Calu3 (cell line): ENCODE measurements around the gene B4GALT2. TPM values are rescaled to one million over a fixed set of nuclear protein-coding genes. Genes with fewer than 3 reads are reported as not detected.

ENCODE experiments used
- BruUV-seq: library from RNA; stranded (reverse); fragments of 400-500 nt; replicated peaks from 2 replicates; lab custom pipeline; 2021; lab: Mats Ljungman, UMichigan
- CTCF ChIA-PET: fragments of 300-600 bp; sonication (Branson Sonifier 250); formaldehyde crosslinking; loops from one replicate; lab custom pipeline; 2022; ENCODE audit warnings: antibody characterized with exemption; lab: Charles Lee
- DNase-seq: peaks from one replicate; pipeline ENCODE4 v3.0.0; 2022
- H3K27ac Mint-ChIP-seq: one replicate; pipeline ENCODE4 v1.8.0; 2022; ENCODE audit warnings: mixed read lengths; ENCODE audit not compliant: unreplicated experiment
- H3K27me3 Mint-ChIP-seq: one replicate; pipeline ENCODE4 v1.8.0; 2022; ENCODE audit warnings: mixed read lengths; ENCODE audit not compliant: unreplicated experiment
- H3K36me3 Mint-ChIP-seq: one replicate; pipeline ENCODE4 v1.8.0; 2022; ENCODE audit warnings: mild to moderate bottlenecking, moderate library complexity, mixed read lengths; ENCODE audit not compliant: insufficient read depth, unreplicated experiment
- H3K4me1 Mint-ChIP-seq: one replicate; pipeline ENCODE4 v1.8.0; 2022; ENCODE audit warnings: mild to moderate bottlenecking, low read depth, mixed read lengths; ENCODE audit not compliant: unreplicated experiment
- H3K4me3 Mint-ChIP-seq: one replicate; pipeline ENCODE4 v1.8.0; 2022; ENCODE audit warnings: mild to moderate bottlenecking, low read depth, moderate library complexity, mixed read lengths; ENCODE audit not compliant: unreplicated experiment
- H3K9me3 Mint-ChIP-seq: one replicate; pipeline ENCODE4 v1.8.0; 2022; ENCODE audit warnings: low read depth, mixed read lengths; ENCODE audit not compliant: unreplicated experiment
- intact Hi-C: fragments of 100-400 bp; cut with micrococcal nuclease; formaldehyde crosslinking; loops from one replicate; pipeline ENCODE4 v1.10.0; 2022; ENCODE audit not compliant: unreplicated experiment
- total RNA-seq: library from RNA; stranded (reverse); gene quantifications from 2 replicates; pipeline ENCODE4 v1.2.3, GENCODE V29; 2022
- TF ChIP-seq, protein P1 (sequence below): fragments of 200-600 bp; IDR thresholded peaks from one replicate; pipeline ENCODE4 v1.8.0; 2022; ENCODE audit warnings: antibody characterized with exemption; ENCODE audit not compliant: unreplicated experiment

The B4GALT2 gene
- total RNA-seq, 1 experiment from 2014 or later: 50.9 TPM

DNA sequence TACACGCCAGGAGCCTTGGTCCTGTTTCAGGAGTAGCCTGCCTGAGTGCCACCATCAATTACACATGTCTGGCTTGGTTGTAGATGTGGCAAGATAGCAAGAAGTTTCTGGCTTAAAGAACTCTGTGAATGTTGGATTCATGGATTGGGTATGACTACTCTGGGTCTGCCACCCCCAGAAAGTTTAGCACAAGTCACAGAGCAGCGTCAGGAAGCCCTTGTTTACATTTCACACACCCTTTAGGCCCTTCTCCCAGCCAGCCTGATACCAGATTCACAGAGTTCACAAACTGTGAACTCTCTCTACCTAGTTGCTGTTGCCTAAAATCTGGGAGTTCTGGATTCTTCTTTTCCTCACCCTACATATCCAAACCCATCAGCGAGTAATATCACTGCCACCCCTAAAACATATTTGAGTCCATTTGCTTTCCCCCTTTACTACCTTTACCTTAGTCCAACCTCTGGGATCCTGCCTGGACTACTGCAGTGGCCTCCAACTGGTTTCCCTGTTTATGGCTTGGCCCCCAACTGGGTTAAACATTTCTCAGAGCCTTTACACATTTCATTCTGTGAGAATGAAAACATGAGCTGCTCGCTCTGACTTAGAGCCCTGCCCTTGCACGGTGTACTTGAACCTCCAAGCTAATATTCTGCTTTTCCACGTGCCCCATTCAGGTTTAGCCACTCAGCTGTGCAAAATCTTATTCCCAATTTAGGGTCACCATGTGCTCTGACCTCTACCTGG, 8.3 kb downstream of the B4GALT2 start:
- no TSS peak for BruUV-seq
- H3K27me3 Mint-ChIP-seq: no peaks in the 10 kb centered on the region
- CTCF ChIA-PET: interaction anchor here (0.6 to 1.0 kb wide), 3 partner anchors 19 to 224 kb away, joined by 3 to 6 read pairs (median 3); no protein-coding TSS in a partner anchor
- H3K9me3 Mint-ChIP-seq: no peaks in the 10 kb centered on the region
- no peak overlapping the region for H3K4me3 Mint-ChIP-seq
- peaks cover 41% of the 10 kb centered on the region for H3K4me1 Mint-ChIP-seq
- peaks cover 28% of the 10 kb centered on the region for H3K36me3 Mint-ChIP-seq
- H3K27ac Mint-ChIP-seq: no peak overlapping the region
- no peak for DNase-seq
- TF ChIP-seq, protein P1, sequence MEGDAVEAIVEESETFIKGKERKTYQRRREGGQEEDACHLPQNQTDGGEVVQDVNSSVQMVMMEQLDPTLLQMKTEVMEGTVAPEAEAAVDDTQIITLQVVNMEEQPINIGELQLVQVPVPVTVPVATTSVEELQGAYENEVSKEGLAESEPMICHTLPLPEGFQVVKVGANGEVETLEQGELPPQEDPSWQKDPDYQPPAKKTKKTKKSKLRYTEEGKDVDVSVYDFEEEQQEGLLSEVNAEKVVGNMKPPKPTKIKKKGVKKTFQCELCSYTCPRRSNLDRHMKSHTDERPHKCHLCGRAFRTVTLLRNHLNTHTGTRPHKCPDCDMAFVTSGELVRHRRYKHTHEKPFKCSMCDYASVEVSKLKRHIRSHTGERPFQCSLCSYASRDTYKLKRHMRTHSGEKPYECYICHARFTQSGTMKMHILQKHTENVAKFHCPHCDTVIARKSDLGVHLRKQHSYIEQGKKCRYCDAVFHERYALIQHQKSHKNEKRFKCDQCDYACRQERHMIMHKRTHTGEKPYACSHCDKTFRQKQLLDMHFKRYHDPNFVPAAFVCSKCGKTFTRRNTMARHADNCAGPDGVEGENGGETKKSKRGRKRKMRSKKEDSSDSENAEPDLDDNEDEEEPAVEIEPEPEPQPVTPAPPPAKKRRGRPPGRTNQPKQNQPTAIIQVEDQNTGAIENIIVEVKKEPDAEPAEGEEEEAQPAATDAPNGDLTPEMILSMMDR: no peak
- intact Hi-C loops: no loop called here

- Mint-ChIP-seq H3K27me3 (no peaks in the 10 kb centered on the region), H3K36me3 (peaks cover 58% of the 10 kb centered on the region), H3K4me1 (peaks cover 53% of the 10 kb centered on the region), H3K9me3 (no peaks in the 10 kb centered on the region), H3K27ac (peak overlapping the region; percentile 16), H3K4me3 (peak overlapping the region; percentile 98)
- intact Hi-C loops: no loop called here
- BruUV-seq: no TSS peak
- CTCF ChIA-PET: no interaction called here
- TF ChIP-seq, protein P1: peak; percentile 11
- DNase-seq: no peak
Measured at GRCh38 chr1:43990271-43991199, 11.5 kb downstream of the B4GALT2 start.

DNA sequence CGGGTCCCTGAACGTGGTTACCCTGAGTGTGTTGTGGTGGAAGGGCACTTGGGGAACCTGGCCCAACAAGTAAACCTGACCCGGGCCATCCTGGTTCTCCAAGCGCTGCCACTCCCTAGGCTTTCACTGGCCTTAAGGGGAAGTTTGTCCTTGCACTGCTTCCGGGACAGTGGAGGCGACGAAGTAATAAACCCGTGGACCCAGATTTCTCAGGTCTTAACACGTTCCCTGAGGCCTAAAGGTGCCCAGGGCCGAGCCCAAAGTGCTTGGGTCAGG, 12.1 kb downstream of the B4GALT2 start:
- no peak for DNase-seq
- BruUV-seq: no TSS peak
- Mint-ChIP-seq H3K36me3 (peaks cover 63% of the 10 kb centered on the region), H3K27ac (peak overlapping the region; percentile 16), H3K9me3 (no peaks in the 10 kb centered on the region), H3K4me1 (peaks cover 47% of the 10 kb centered on the region), H3K27me3 (no peaks in the 10 kb centered on the region), H3K4me3 (peak overlapping the region; percentile 98)
- TF ChIP-seq, protein P1: no peak
- CTCF ChIA-PET: no interaction called here
- intact Hi-C loops: no loop called here

- peaks cover 68% of the 10 kb centered on the region for H3K36me3 Mint-ChIP-seq
- DNase-seq: peak; percentile 86
- BruUV-seq: TSS peak; percentile 12
- intact Hi-C loops: no loop called here
- H3K27ac Mint-ChIP-seq: peak within 1 kb of the TSS; percentile 16
- peak within 1 kb of the TSS; percentile 98 for H3K4me3 Mint-ChIP-seq
- H3K27me3 Mint-ChIP-seq: no peaks in the 10 kb centered on the region
- TF ChIP-seq, protein P1: no peak
- peaks cover 42% of the 10 kb centered on the region for H3K4me1 Mint-ChIP-seq
- H3K9me3 Mint-ChIP-seq: no peaks in the 10 kb centered on the region
- CTCF ChIA-PET: interaction anchor here (0.7 to 1.3 kb wide), 2 partner anchors 45 to 56 kb away, joined by 3 to 4 read pairs; no protein-coding TSS in a partner anchor
Measured at GRCh38 chr1:43991476-43992231, 12.6 kb downstream of the B4GALT2 start, which contains the start of gene CCDC24. Gene CCDC24, plus strand, starts transcription at chr1:43991599. Its CDS starts 280 bp downstream, at chr1:43991879.
